Measurements from ENCODE around the gene CREB5. TPM values are rescaled to one million over a fixed set of nuclear protein-coding genes. Genes with fewer than 3 reads are reported as not detected.

Gene CREB5
- total RNA-seq, 1 experiment from 2014 or later: 0.49 TPM

- RAD21 ChIA-PET (ENCODE audit: low non-redundant PET in 1 of 2, low total read pairs in 2 of 2, uncharacterized antibody in 2 of 2, unreplicated experiment in 2 of 2): no interaction called here
- CTCF ChIA-PET: no interaction called here
- no peaks in the 10 kb centered on the region for H3K9me2 ChIP-seq (ENCODE audit: insufficient read depth)
- ATAC-seq (peak; percentile 69), DNase-seq (ENCODE audit: low read depth, low spot score) (no peak)
- no peaks in the 10 kb centered on the region for H3K79me2 ChIP-seq (ENCODE audit: insufficient read depth, low read length)
- peaks cover 45% of the 10 kb centered on the region for H3K27me3 ChIP-seq (ENCODE audit: insufficient read depth, low read length)
- no TSS peak for BruUV-seq (replicated peaks)
- intact Hi-C loops (cut with micrococcal nuclease): no loop called here
- H3K4me2 ChIP-seq (ENCODE audit: low read length): no peak overlapping the region
- TF ChIP-seq, protein P1, sequence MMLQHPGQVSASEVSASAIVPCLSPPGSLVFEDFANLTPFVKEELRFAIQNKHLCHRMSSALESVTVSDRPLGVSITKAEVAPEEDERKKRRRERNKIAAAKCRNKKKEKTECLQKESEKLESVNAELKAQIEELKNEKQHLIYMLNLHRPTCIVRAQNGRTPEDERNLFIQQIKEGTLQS (IDR thresholded peaks at IDR 0.05): no peak
- TF ChIP-seq EGR1 (IDR thresholded peaks at IDR 0.05; ENCODE audit: low read depth) (no peak), CTCF (IDR thresholded peaks at IDR 0.05 in 2 of 3, conservative IDR thresholded peaks at IDR 0.05 in 1 of 3; ENCODE audit: borderline replicate concordance in 1 of 3, insufficient read depth in 1 of 3, low read depth in 2 of 3, low read length in 2 of 3) (peak in 1 of 3 experiments; percentile 14; a peak in 1 of 6 replicates), RAD21 (IDR thresholded peaks at IDR 0.05; ENCODE audit: low read depth) (peak; percentile 21; the same call in 1 of the 2 replicates)
- H4K20me1 ChIP-seq (ENCODE audit: insufficient read depth): no peaks in the 10 kb centered on the region
- H3K4me1 ChIP-seq (ENCODE audit: control insufficient read depth in 1 of 2, insufficient read depth in 2 of 2, low read length in 2 of 2): no peaks in the 10 kb centered on the region
- no peaks in the 10 kb centered on the region for H3K9me3 ChIP-seq (ENCODE audit: control insufficient read depth in 1 of 2, insufficient read depth in 1 of 2, low read depth in 1 of 2, low read length in 2 of 2)
- H3K9ac ChIP-seq (ENCODE audit: low read length): no peak overlapping the region
- no peak overlapping the region for H2AFZ ChIP-seq (ENCODE audit: low read depth, low read length, poor library complexity, severe bottlenecking)
- no peak overlapping the region for H3K4me3 ChIP-seq (replicated peaks in 1 of 2; ENCODE audit: low read depth in 1 of 2, low read length in 2 of 2)
- no peak overlapping the region for H3K27ac ChIP-seq (ENCODE audit: low read depth, low read length)
- POLR2A ChIA-PET: no interaction called here
- no peaks in the 10 kb centered on the region for H3K36me3 ChIP-seq (ENCODE audit: control insufficient read depth in 1 of 2, insufficient read depth in 2 of 2, low read length in 2 of 2)
Measured at GRCh38 chr7:28458732-28459131, 46.4 kb downstream of the CREB5 start.

DNA sequence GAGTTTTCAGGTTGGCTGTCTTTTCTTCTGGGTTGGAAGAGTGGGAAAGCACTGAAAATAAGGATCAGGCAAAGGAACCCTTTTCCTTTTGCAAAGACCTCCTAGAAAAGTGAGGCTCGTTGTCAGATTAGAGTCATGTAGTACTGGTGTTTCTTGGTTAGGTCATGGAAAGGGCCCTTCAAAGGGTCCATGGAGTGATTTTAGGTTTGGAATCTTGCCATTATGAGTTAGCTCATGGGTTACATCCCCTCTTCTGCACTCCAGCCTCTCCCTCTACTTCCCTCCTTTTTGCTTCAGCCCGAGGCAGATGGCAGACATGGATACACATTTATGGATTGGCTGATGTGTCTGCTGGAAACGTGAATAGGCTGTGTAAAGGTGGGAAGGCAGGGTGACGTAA, 47.0 kb downstream of the CREB5 start:
- H3K27ac ChIP-seq (ENCODE audit: low read depth, low read length): no peak overlapping the region
- H2AFZ ChIP-seq (ENCODE audit: low read depth, low read length, poor library complexity, severe bottlenecking): no peak overlapping the region
- H3K79me2 ChIP-seq (ENCODE audit: insufficient read depth, low read length): no peaks in the 10 kb centered on the region
- H3K4me3 ChIP-seq (replicated peaks in 1 of 2; ENCODE audit: low read depth in 1 of 2, low read length in 2 of 2): no peak overlapping the region
- no peaks in the 10 kb centered on the region for H3K4me1 ChIP-seq (ENCODE audit: control insufficient read depth in 1 of 2, insufficient read depth in 2 of 2, low read length in 2 of 2)
- no peaks in the 10 kb centered on the region for H3K9me3 ChIP-seq (ENCODE audit: control insufficient read depth in 1 of 2, insufficient read depth in 1 of 2, low read depth in 1 of 2, low read length in 2 of 2)
- no peak for ATAC-seq
- H4K20me1 ChIP-seq (ENCODE audit: insufficient read depth): no peaks in the 10 kb centered on the region
- H3K36me3 ChIP-seq (ENCODE audit: control insufficient read depth in 1 of 2, insufficient read depth in 2 of 2, low read length in 2 of 2): no peaks in the 10 kb centered on the region
- DNase-seq (ENCODE audit: low read depth, low spot score): no peak
- no TSS peak for BruUV-seq (replicated peaks)
- no peak overlapping the region for H3K9ac ChIP-seq (ENCODE audit: low read length)
- H3K4me2 ChIP-seq (ENCODE audit: low read length): no peak overlapping the region
- POLR2A ChIA-PET: no interaction called here
- intact Hi-C loops (cut with micrococcal nuclease): no loop called here
- H3K27me3 ChIP-seq (ENCODE audit: insufficient read depth, low read length): peaks cover 51% of the 10 kb centered on the region
- CTCF ChIA-PET: no interaction called here
- no peaks in the 10 kb centered on the region for H3K9me2 ChIP-seq (ENCODE audit: insufficient read depth)
- RAD21 ChIA-PET (ENCODE audit: low non-redundant PET in 1 of 2, low total read pairs in 2 of 2, uncharacterized antibody in 2 of 2, unreplicated experiment in 2 of 2): no interaction called here
- TF ChIP-seq ZNF274 (IDR thresholded peaks at IDR 0.05; ENCODE audit: low read depth, low read length) (no peak), CEBPB (IDR thresholded peaks at IDR 0.05; ENCODE audit: low read depth) (no peak), FOSL1 (IDR thresholded peaks at IDR 0.05; ENCODE audit: low read depth) (no peak), SP1 (IDR thresholded peaks at IDR 0.05; ENCODE audit: low read depth) (no peak), SIN3A (IDR thresholded peaks at IDR 0.05; ENCODE audit: low read depth) (no peak), EZH2phosphoT487 (IDR thresholded peaks at IDR 0.05; ENCODE audit: borderline replicate concordance) (no peak), TCF7L2 (IDR thresholded peaks at IDR 0.05; ENCODE audit: borderline replicate concordance, extremely low read depth, insufficient read depth, insufficient read length) (no peak), MAX (IDR thresholded peaks at IDR 0.05) (no peak)
- TF ChIP-seq, protein P1 (IDR thresholded peaks at IDR 0.05): no peak
- TF ChIP-seq, protein P2, sequence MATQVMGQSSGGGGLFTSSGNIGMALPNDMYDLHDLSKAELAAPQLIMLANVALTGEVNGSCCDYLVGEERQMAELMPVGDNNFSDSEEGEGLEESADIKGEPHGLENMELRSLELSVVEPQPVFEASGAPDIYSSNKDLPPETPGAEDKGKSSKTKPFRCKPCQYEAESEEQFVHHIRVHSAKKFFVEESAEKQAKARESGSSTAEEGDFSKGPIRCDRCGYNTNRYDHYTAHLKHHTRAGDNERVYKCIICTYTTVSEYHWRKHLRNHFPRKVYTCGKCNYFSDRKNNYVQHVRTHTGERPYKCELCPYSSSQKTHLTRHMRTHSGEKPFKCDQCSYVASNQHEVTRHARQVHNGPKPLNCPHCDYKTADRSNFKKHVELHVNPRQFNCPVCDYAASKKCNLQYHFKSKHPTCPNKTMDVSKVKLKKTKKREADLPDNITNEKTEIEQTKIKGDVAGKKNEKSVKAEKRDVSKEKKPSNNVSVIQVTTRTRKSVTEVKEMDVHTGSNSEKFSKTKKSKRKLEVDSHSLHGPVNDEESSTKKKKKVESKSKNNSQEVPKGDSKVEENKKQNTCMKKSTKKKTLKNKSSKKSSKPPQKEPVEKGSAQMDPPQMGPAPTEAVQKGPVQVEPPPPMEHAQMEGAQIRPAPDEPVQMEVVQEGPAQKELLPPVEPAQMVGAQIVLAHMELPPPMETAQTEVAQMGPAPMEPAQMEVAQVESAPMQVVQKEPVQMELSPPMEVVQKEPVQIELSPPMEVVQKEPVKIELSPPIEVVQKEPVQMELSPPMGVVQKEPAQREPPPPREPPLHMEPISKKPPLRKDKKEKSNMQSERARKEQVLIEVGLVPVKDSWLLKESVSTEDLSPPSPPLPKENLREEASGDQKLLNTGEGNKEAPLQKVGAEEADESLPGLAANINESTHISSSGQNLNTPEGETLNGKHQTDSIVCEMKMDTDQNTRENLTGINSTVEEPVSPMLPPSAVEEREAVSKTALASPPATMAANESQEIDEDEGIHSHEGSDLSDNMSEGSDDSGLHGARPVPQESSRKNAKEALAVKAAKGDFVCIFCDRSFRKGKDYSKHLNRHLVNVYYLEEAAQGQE (IDR thresholded peaks at IDR 0.05; ENCODE audit: low read depth): no peak
